ENCODE data around the gene ERC2.

Gene ERC2

DNA sequence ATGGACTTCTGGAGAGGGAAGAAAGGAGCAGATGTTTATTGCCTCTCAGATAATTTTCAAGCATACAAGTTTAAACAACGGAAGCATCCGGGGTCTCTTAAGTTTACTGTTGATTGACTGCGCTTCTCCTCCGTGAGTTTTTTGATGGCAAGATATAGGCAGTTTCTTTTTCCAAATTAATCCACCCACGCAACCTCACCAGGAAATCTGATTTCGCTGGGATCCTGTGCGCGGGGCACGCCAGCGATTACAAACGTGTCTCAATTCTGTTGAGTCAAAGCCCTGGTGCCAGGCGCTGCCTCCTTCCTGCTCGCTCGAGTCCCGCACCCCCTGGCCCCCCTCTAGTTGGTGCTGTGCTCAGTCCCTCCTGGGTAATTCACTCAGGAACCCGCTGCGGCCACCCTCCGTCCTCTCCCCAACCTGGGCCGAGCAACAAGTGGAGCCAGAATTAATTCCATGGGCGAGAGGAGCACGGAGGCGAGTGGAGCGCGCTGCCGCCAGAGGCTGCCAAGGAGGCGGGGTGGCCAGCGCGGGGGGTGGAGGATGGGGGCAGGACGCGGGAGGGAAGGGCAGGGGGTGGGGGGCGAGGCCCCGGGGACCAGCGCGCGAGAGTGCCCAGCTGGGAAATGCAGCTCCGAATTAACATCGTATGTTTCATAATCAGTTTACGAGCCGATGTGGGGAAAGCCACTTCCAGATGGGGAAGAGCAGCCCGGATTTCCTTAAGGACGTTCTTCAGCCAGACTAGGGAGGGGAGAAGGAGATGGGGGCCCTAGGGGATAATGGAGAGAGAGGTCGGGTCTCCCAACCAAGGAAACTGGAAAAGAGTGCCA lies 987.1 kb downstream of the ERC2 start:
- no peak for DNase-seq

DNA sequence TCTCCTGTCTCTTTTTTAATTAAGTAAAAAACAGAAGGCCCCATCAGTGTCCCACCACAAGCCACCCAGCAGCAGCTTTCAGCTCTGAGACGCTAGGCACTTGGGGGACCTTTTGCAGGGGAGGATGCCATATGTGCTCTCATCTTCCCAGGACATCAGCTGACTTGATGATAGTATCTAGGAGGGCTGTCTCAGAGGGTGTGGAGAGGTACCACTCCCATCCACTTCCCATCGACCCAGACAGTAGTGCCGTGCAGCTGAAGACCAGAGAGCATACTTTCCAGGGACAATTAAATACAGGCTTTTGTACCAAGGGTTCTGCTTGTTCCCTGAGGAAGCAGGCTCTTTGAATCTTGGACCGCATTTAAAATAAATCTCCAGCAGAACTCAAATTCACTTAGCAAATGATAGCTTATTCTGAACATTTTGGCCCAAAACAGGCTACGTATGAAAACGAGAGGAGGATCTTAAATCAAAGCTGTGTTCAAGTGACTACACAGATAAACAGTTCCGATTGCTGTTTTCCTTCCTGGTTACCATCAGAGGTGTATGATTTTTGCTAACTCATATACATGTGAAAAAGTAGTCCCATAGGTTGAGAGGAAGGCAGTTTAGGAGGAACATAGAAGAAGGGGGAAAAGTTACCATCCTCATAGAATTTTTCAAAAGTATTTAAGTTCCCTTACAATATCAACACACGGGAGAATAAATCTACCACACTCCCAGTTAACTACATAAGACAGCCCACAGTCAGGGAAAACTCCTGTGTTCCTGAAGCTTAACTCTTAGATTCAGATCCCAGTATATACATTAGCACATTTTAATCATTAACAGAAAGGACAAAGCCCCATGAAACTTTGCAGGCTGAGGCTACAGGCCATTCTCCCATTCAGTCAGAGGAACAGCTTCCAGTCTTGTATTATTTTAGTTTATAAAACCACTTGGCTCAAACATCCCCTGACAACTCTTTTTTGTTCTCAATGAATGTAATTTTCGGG lies 990.7 kb downstream of the ERC2 start:
- DNase-seq: no peak

DNA sequence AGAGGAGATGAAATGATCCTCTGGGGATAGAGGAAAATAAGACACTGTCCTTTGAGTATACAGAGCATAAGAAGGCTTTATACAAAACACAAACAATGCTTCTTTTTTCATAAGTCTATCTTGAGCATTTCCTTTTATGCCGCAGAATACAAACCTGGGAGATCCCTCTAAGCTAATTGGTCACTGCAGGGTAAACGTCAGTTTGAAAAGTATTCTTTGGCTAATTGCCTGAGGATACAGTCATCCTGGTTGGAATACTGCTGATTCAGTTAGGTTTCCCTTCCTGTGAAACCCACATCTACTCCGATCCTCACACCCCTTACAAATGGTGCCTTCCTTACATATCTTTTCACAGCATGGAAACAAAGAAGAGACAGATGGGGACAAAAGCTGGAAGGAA lies 991.8 kb downstream of the ERC2 start:
- DNase-seq: no peak

DNA sequence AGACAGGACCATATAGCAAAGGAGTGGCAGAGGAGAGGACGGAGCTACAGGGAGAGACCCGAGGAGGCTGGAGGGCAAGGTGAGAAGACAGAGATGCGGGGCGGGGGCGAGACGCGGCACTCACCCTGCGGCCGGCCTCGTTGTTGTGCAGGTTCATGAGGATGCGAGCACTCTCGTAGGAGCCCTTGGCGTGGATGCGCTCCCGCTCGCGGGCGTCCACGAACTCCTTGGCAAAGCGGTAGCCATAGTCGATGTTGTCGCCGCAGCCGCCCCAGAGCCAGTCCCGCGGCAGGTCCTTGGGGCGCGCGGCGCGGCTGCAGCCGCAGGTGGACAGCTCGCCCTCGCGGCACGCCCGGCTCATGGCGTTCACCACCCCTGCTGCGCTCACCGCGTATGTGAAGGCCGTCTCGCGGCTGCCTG lies 994.0 kb downstream of the ERC2 start:
- DNase-seq: no peak

DNA sequence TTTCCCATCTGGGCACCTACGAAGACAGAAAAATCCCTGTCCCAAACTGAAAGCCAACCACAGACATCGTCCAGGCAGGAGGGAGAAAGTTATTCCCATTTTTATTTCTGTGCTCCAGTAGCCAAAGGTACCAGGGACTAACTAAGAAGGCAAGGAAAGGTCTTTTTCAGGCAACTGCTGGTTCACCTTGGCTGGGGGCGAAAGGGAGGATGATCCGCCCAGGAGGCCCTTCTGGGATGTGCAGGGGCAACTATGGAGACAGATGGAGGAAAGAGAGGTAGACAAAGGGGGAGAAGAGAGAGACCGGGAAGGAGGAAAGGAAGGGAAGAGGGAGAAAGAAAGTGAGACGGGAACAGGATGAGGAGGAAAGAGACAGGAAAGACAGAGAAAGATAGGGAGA lies 994.5 kb downstream of the ERC2 start:
- DNase-seq: no peak

DNA sequence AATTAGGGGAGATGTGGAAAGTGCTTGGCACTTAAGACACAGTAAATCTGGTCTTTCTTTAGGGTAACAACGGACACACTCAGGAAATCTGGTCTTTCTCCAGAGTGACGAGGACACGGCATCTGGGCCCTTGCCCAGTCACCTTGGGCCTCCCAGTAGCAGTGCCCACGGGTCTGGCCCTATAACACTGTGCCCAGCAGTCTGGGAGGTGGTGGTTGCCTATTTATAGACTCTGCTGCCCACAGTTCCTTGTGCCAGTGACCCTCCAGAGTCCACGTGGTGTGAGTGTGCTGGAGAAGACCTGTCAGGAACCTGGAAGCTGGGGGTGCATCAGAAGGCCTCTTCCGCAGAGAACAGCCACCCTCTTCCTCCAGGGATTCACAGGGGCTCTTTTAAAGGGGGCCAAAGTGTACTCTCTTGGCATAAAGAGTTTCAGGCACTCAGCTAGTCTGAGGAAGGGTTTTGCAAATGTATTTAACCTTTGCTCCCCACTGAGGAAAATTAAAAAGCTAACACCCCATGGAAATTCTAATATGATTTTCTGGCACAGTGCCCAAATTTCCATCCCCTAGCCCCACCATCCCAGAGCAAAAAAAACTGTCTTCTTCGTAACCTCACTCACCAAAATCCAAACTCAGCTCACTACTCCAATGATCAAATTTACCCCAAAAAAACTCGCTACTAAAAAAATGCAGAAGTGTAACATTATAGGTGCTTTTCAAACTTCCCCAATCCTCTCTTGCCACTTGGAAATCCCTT lies 996.6 kb downstream of the ERC2 start:
- DNase-seq: no peak

DNA sequence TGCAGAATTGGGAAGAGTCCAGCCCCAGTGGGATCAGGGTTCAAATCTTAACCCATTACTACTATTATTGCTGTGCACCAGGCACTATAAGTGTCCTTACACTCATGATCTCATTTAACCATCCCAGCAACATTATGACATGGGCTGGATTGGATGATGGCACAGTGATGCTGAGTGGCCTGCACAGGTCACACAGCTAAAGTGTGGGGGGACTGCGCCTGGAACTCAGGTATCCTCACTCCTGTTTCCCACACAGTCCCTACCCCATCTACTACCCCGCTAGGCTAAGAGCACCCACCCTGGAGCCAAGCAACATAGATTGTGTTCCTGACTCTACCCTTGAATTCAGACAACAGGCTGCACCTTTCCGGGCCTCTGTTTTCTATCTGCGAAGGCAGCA lies 997.2 kb downstream of the ERC2 start:
- no peak for DNase-seq

DNA sequence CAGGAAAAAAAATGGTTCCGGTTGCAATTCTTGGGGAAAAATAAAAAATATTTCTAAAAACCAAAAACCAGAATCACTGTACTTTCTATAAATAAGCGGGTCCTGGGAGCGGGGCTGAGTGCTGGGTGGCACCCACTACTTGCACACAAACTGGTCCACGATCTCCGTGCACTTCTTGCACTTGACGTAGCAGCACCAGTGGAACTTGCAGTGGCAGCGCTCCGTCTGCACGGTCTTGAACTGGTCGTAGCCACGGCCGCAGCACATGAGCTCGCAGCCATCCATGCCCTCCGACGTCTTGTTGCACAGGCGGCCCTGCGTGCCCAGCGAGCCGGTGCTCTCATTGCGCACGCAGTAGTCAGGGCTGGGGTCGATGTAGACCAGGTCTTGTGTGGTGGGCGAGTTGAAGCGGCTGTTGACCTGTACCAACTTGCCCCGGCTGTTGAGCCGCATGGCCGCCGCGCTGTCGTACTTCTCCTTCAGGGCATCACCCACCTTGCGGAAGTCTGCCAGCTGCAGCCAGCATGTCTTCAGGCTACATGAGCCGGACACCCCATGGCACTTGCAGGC lies 998.2 kb downstream of the ERC2 start:
- no peak for DNase-seq

DNA sequence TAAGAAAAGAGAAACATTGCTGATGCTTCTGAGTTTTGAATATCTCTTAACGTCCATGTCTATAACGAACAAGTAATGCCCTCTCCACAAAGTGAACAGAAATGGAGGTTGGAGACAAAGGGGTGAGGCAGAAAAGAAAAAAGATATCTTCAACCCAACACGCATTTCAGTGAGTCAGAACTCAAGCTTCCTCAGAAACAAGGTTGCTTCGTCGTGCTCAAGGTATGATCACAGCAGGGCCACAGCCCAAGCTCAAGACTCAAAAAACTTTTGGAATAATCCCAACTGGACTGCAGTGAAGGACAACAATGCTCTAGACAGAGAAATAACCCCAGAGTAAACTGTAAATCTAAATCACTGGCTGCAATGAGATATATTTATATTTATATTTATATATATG lies 1000.0 kb downstream of the ERC2 start:
- no peak for DNase-seq

DNA sequence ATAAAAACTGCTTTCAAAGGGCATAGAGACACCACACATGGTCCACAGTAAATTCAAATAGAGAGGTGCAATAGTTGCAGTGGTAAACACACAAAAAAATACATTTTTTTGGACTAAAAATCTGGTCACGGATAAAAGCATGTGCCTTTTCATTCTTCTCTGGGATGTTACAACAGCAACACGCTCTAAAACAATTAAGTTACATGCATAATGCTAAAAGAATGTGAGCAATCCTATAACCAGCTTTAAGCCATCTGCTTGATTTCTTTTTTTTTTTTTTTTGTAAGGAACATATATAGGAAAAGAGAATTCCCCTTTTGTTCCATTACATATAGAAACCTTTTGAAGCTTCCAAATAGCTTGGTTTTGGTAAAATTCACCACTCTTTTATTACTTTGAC lies 1001.2 kb downstream of the ERC2 start:
- no peak for DNase-seq

DNA sequence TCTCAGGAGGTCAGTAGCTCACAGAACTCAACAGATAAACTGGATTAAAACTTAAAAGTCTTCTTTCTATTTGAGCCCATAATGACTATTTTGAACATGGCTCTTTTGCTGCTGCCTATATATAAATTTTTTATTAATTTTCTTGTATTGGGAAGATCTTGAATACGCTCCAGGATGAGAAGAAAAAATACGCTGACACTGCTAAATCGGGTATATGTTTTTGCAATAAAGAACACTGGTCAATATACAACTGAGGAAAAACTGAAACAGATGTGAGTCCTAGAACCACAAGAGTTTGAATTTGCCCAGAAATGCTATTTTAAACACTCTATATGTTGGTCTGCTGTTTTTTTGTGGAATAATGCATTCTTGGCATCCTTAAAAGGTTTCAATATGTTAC lies 1001.7 kb downstream of the ERC2 start:
- DNase-seq: no peak

DNA sequence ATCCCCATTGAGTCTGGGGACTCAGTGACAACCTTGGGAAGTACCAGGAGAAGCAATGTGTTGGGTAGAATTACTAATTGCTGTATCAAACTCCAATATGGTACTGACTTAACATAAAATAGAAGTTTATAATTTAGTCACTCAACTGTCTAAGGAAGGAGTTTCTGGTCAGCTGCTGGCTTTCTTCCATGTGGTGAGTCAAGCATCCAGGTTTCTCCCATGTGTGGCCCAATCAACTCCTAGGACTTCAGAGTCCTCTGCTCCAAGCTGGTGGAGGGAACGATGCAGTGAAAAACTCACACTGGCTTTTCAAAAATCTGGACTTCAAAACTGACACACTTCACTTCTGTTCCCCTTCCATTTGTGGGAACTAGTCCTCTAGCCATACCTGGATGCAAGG lies 1006.4 kb downstream of the ERC2 start:
- DNase-seq: no peak

DNA sequence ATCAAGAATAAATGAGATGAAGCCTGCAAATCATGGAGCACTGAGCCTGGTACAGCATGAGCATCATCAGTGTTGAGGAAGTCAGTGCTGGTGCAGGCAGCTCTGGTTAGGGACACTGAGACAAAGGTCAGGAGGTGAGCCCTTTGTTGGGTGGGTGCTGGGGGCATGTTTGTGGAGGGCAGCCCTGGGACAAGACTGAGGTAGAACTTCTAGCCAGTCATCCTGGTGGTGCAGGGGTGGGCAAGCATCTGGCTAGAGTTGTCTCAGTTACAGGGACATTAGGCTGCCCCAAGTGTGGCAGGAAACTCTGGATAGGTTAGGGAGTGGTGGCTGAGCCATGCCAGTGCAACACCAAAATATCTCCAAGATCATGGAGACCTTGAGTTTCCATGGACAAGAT lies 1008.4 kb downstream of the ERC2 start:
- DNase-seq: no peak

Data from RPMI8226 (cell line).